SK-N-SH treated with all-trans-retinoic acid at 6 μM for 48 hours (cell line): ENCODE results near the gene ZSCAN31.
"Not testable (repeated sequence)": the region's sequence is repeated elsewhere in the genome, so short reads cannot be mapped to it uniquely, and the experiment has no call there.

ENCODE experiments used
- ATAC-seq: fragments of 200-7000 bp; cut with Tn5 transposase; 3 replicates; pipeline ENCODE4 v1.9.1; 2020; ENCODE audit warnings: mild to moderate bottlenecking, moderate library complexity
- BACH2 ChIP-seq: fragments of 250-450 bp; sonication (Bioruptor Pico); IDR thresholded peaks from 2 replicates; pipeline ENCODE4 v1.9.0; 2021; ENCODE audit warnings: mild to moderate bottlenecking, borderline replicate concordance
- CREB5 ChIP-seq: fragments of 250-450 bp; sonication (Bioruptor Pico); IDR thresholded peaks from 2 replicates; pipeline ENCODE4 v1.5.1; 2020; ENCODE audit warnings: low read depth, mild to moderate bottlenecking, moderate library complexity
- CSDC2 ChIP-seq: fragments of 250-450 bp; sonication (Bioruptor Pico); IDR thresholded peaks from 2 replicates; pipeline ENCODE4 v1.5.0; 2020; ENCODE audit warnings: mild to moderate bottlenecking, moderate library complexity
- CSRNP3 ChIP-seq: fragments of 250-450 bp; sonication (Bioruptor Pico); IDR thresholded peaks from 2 replicates; pipeline ENCODE4 v1.5.1; 2021; ENCODE audit warnings: mild to moderate bottlenecking, moderate library complexity
- GLIS3 ChIP-seq: fragments of 250-450 bp; sonication (Bioruptor Pico); IDR thresholded peaks from 2 replicates; pipeline ENCODE4 v1.5.0; 2020; ENCODE audit warnings: mild to moderate bottlenecking, moderate library complexity
- OSR1 ChIP-seq: fragments of 250-450 bp; sonication (Bioruptor Pico); IDR thresholded peaks from 2 replicates; pipeline ENCODE4 v1.8.0; 2022; ENCODE audit warnings: moderate library complexity, mild to moderate bottlenecking, inconsistent platforms
- POU6F1 ChIP-seq: fragments of 250-450 bp; sonication (Bioruptor Pico); IDR thresholded peaks from 2 replicates; pipeline ENCODE4 v1.8.0; 2021; ENCODE audit warnings: low read depth, mild to moderate bottlenecking, moderate library complexity, borderline replicate concordance
- PPARA ChIP-seq: fragments of 250-450 bp; sonication (Bioruptor Pico); IDR thresholded peaks from 2 replicates; pipeline ENCODE4 v1.5.0; 2020; ENCODE audit warnings: mild to moderate bottlenecking, borderline replicate concordance
- RARB ChIP-seq: fragments of 250-450 bp; sonication (Bioruptor Pico); IDR thresholded peaks from 2 replicates; pipeline ENCODE4 v1.8.0; 2021; ENCODE audit warnings: mild to moderate bottlenecking, moderate library complexity
- SNAI2 ChIP-seq: fragments of 250-450 bp; sonication (Bioruptor Pico); IDR thresholded peaks from 2 replicates; pipeline ENCODE4 v1.5.0; 2020; ENCODE audit warnings: mild to moderate bottlenecking, moderate library complexity
- TCF4 ChIP-seq: fragments of 250-450 bp; sonication (Bioruptor Pico); IDR thresholded peaks from 2 replicates; pipeline ENCODE4 v1.8.0; 2021; ENCODE audit warnings: mild to moderate bottlenecking, moderate library complexity, borderline replicate concordance
- TSHZ2 ChIP-seq: fragments of 250-450 bp; sonication (Bioruptor Pico); IDR thresholded peaks from 2 replicates; pipeline ENCODE4 v1.5.0; 2020; ENCODE audit warnings: mild to moderate bottlenecking, moderate library complexity
- ZC3H10 ChIP-seq: fragments of 250-450 bp; sonication (Bioruptor Pico); IDR thresholded peaks from 2 replicates; pipeline ENCODE4 v1.5.1; 2021; ENCODE audit warnings: mild to moderate bottlenecking, moderate library complexity
- ZFP3 ChIP-seq: fragments of 250-450 bp; sonication (Bioruptor Pico); IDR thresholded peaks from 2 replicates; pipeline ENCODE4 v1.5.0; 2020; ENCODE audit warnings: mild to moderate bottlenecking, moderate library complexity
- ZNF565 ChIP-seq: fragments of 450-650 bp; formaldehyde crosslinking; conservative IDR thresholded peaks from 2 replicates; pipeline ENCODE4 v1.5.0; 2020; ENCODE audit warnings: low read depth, mild to moderate bottlenecking, moderate library complexity
- ZNF70 ChIP-seq: fragments of 450-650 bp; formaldehyde crosslinking; IDR thresholded peaks from 2 replicates; pipeline ENCODE4 v1.5.0; 2020; ENCODE audit warnings: mild to moderate bottlenecking, moderate library complexity
- ZNF8 ChIP-seq: fragments of 450-650 bp; formaldehyde crosslinking; IDR thresholded peaks from 2 replicates; pipeline ENCODE4 v1.5.0; 2020; ENCODE audit warnings: mild to moderate bottlenecking, moderate library complexity

ZSCAN31 gene

GRCh38 chr6:28322661-28323060, 13.3 kb downstream of the ZSCAN31 start (continued):
- no peak for TF ChIP-seq POU6F1
- no peak for TF ChIP-seq CSDC2 (CRISPR knock-in tag)
- no peak for TF ChIP-seq SNAI2 (CRISPR knock-in tag)
- no peak for TF ChIP-seq ZNF8 (CRISPR knock-in tag)
- TF ChIP-seq TCF4: no peak

GRCh38 chr6:28317866-28318265, 18.1 kb downstream of the ZSCAN31 start:
- ATAC-seq: not testable (repeated sequence)

GRCh38 chr6:28315628-28316027, 20.3 kb downstream of the ZSCAN31 start:
- TF ChIP-seq ZNF70 (no peak), TSHZ2 (CRISPR knock-in tag) (no peak), GLIS3 (CRISPR knock-in tag) (no peak), CSRNP3 (no peak), PPARA (CRISPR knock-in tag) (no peak), POU6F1 (no peak), ZC3H10 (CRISPR knock-in tag) (no peak), CSDC2 (CRISPR knock-in tag) (no peak), ZNF565 (CRISPR knock-in tag) (no peak), TCF4 (no peak), OSR1 (no peak), ZFP3 (no peak)
- no peak for ATAC-seq

GRCh38 chr6:28312939-28313338, 23.0 kb downstream of the ZSCAN31 start:
- ATAC-seq: no peak

More at GRCh38 chr6:28312939-28313338, 23.0 kb downstream of the ZSCAN31 start:
- TF ChIP-seq CSRNP3: no peak
- TF ChIP-seq SNAI2 (CRISPR knock-in tag): no peak
- no peak for TF ChIP-seq OSR1
- TF ChIP-seq CREB5 (CRISPR knock-in tag): no peak
- no peak for TF ChIP-seq ZNF565 (CRISPR knock-in tag)
- TF ChIP-seq CSDC2 (CRISPR knock-in tag): no peak
- TF ChIP-seq ZNF70: no peak
- no peak for TF ChIP-seq TSHZ2 (CRISPR knock-in tag)
- no peak for TF ChIP-seq BACH2 (CRISPR knock-in tag)
- no peak for TF ChIP-seq PPARA (CRISPR knock-in tag)
- no peak for TF ChIP-seq RARB
